HepG2 (cell line): ENCODE measurements around the gene PRM3. TPM values are rescaled to one million over a fixed set of nuclear protein-coding genes. Genes with fewer than 3 reads are reported as not detected.

Source experiments
- CCDC6 ChIP-seq: sonication (generic); formaldehyde crosslinking; IDR thresholded peaks from 2 replicates; pipeline ENCODE4 v1.8.1; 2022; ENCODE audit warnings: mild to moderate bottlenecking, missing genetic modification reagents, moderate library complexity
- GTF3A ChIP-seq: sonication (generic); formaldehyde crosslinking; conservative IDR thresholded peaks from 2 replicates; pipeline ENCODE4 v1.4.0; 2020; ENCODE audit warnings: mild to moderate bottlenecking, missing genetic modification reagents
- HOXA3 ChIP-seq: sonication (generic); formaldehyde crosslinking; IDR thresholded peaks from 2 replicates; pipeline ENCODE4 v1.5.0; 2020; ENCODE audit warnings: missing genetic modification reagents
- KAT7 ChIP-seq: IDR thresholded peaks from 2 replicates; pipeline ENCODE4 v1.6.1; 2018; ENCODE audit warnings: borderline replicate concordance, missing compliant biosample characterization
- MEIS2 ChIP-seq: sonication (generic); formaldehyde crosslinking; IDR thresholded peaks from 2 replicates; pipeline ENCODE4 v1.9.0; 2021; ENCODE audit warnings: mild to moderate bottlenecking, missing genetic modification reagents
- MTA3 ChIP-seq: sonication (generic); formaldehyde crosslinking; IDR thresholded peaks from 2 replicates; pipeline ENCODE4 v1.4.0; 2020; ENCODE audit warnings: missing genetic modification reagents
- NFKBIZ ChIP-seq: IDR thresholded peaks from 2 replicates; pipeline ENCODE4 v1.6.1; 2018; ENCODE audit warnings: missing genetic modification reagents, missing compliant biosample characterization
- NR2F2 ChIP-seq: IDR thresholded peaks from 2 replicates; pipeline ENCODE4 v1.6.1; 2012; ENCODE audit warnings: low read depth, inconsistent platforms, borderline replicate concordance
- PCBP2 ChIP-seq: fragments of 200-400 bp; formaldehyde crosslinking; optimal IDR thresholded peaks from 2 replicates; pipeline ENCODE3; 2018; ENCODE audit warnings: low read length, low read depth; ENCODE audit not compliant: poor library complexity, severe bottlenecking
- PLSCR1 ChIP-seq: sonication (generic); formaldehyde crosslinking; IDR thresholded peaks from 2 replicates; pipeline ENCODE4 v1.5.0; 2020; ENCODE audit warnings: missing genetic modification reagents, mild to moderate bottlenecking, borderline replicate concordance
- REXO4 ChIP-seq: sonication (generic); formaldehyde crosslinking; IDR thresholded peaks from 2 replicates; pipeline ENCODE4 v1.8.0; 2022; ENCODE audit warnings: missing genetic modification reagents, mild to moderate bottlenecking, borderline replicate concordance
- RXRB ChIP-seq: IDR thresholded peaks from 2 replicates; pipeline ENCODE4 v1.6.1; 2016; ENCODE audit warnings: borderline replicate concordance, missing genetic modification reagents, missing compliant biosample characterization
- SIN3A ChIP-seq: IDR thresholded peaks from 2 replicates; pipeline ENCODE4 v1.6.1; 2011; ENCODE audit warnings: low read depth, mild to moderate bottlenecking, control low read depth, low read length, borderline replicate concordance
- TCF12 ChIP-seq, 2 experiments: fragments of 450-650 bp in 1 of 2; sonication (generic) in 1 of 2; formaldehyde crosslinking in 1 of 2; IDR thresholded peaks; 2 replicates each; pipeline versions ENCODE4 v1.6.1 to v1.8.0; 2017 to 2022; ENCODE audit warnings: antibody characterized with exemption in 1 of 2, mild to moderate bottlenecking in 1 of 2, missing genetic modification reagents in 1 of 2, moderate library complexity in 1 of 2
- TMF1 ChIP-seq: sonication (generic); formaldehyde crosslinking; IDR thresholded peaks from 2 replicates; pipeline ENCODE4 v1.8.1; 2022; ENCODE audit warnings: low read depth, missing genetic modification reagents
- TP53 ChIP-seq: sonication (generic); formaldehyde crosslinking; conservative IDR thresholded peaks from 2 replicates; pipeline ENCODE4 v1.4.0; 2020; ENCODE audit warnings: missing genetic modification reagents
- ZBTB25 ChIP-seq: IDR thresholded peaks from 2 replicates; pipeline ENCODE4 v1.6.1; 2018; ENCODE audit warnings: missing genetic modification reagents
- ZBTB7B ChIP-seq: sonication (generic); formaldehyde crosslinking; IDR thresholded peaks from 2 replicates; pipeline ENCODE4 v1.4.0; 2020; ENCODE audit warnings: missing genetic modification reagents
- ZFX ChIP-seq: sonication (generic); formaldehyde crosslinking; IDR thresholded peaks from 2 replicates; pipeline ENCODE4 v1.4.0; 2020; ENCODE audit warnings: mild to moderate bottlenecking, low read depth, missing genetic modification reagents, moderate library complexity
- ZFY ChIP-seq: sonication (generic); formaldehyde crosslinking; IDR thresholded peaks from 2 replicates; pipeline ENCODE4 v1.4.0; 2020; ENCODE audit warnings: missing genetic modification reagents
- ZMYM4 ChIP-seq: sonication (generic); formaldehyde crosslinking; IDR thresholded peaks from 2 replicates; pipeline ENCODE4 v1.8.1; 2023; ENCODE audit warnings: mild to moderate bottlenecking, missing genetic modification reagents
- ZNF282 ChIP-seq: fragments of 450-650 bp; IDR thresholded peaks from 2 replicates; pipeline ENCODE4 v1.6.1; 2018; ENCODE audit not compliant: partially characterized antibody
- ZNF331 ChIP-seq: sonication (generic); formaldehyde crosslinking; IDR thresholded peaks from 2 replicates; pipeline ENCODE4 v1.4.0; 2020; ENCODE audit warnings: missing genetic modification reagents
- ZNF367 ChIP-seq: sonication (generic); formaldehyde crosslinking; IDR thresholded peaks from 2 replicates; pipeline ENCODE4 v1.4.0; 2020; ENCODE audit warnings: missing genetic modification reagents, borderline replicate concordance
- ZNF382 ChIP-seq: sonication (generic); formaldehyde crosslinking; IDR thresholded peaks from 2 replicates; pipeline ENCODE4 v1.5.0; 2020; ENCODE audit warnings: missing genetic modification reagents, mild to moderate bottlenecking, borderline replicate concordance
- ZNF44 ChIP-seq: sonication (generic); formaldehyde crosslinking; IDR thresholded peaks from 2 replicates; pipeline ENCODE4 v1.5.1; 2020; ENCODE audit warnings: mild to moderate bottlenecking, missing genetic modification reagents
- ZNF550 ChIP-seq: sonication (generic); formaldehyde crosslinking; IDR thresholded peaks from 2 replicates; pipeline ENCODE4 v1.4.0; 2020; ENCODE audit warnings: mild to moderate bottlenecking, missing genetic modification reagents, borderline replicate concordance
- ZNF564 ChIP-seq: sonication (generic); formaldehyde crosslinking; IDR thresholded peaks from 2 replicates; pipeline ENCODE4 v1.8.1; 2023; ENCODE audit warnings: mild to moderate bottlenecking, missing genetic modification reagents
- polyA plus RNA-seq, 8 experiments: library from polyadenylated mRNA; depleted of rRNA in 3 of 8; stranded (reverse) in 7 of 8; unstranded in 1 of 8; fragments of >200 nt; fragmentation: Illumina TruSeq in 4 of 8; extraction: Trizol in 4 of 8; gene quantifications; 2 replicates each; pipeline versions ENCODE4 v1.2.1 to v1.2.3, GENCODE V29; 2011 to 2016; ENCODE audit warnings: low read depth in 4 of 8, missing spikeins in 1 of 8, mixed read lengths in 1 of 8; ENCODE audit not compliant: insufficient read depth in 1 of 8
- total RNA-seq, 5 experiments: library from RNA; depleted of rRNA; stranded (reverse); fragments of >200 nt; fragmentation: Illumina TruSeq; extraction: Trizol; gene quantifications; 2 replicates each; pipeline ENCODE4 v1.2.3, GENCODE V29; 2016; ENCODE audit warnings: low read depth in 1 of 5
- TF ChIP-seq, protein P1 (sequence below): sonication (generic); formaldehyde crosslinking; IDR thresholded peaks from 2 replicates; pipeline ENCODE4 v1.4.0; 2020; ENCODE audit warnings: missing genetic modification reagents

The PRM3 gene
- total and polyA plus RNA-seq, 2 of the 13 experiments (the other 11 are each of a cell fraction or from before 2014, with no cell fraction given): not detected

GRCh38 chr16:11298143-11298900, 24.9 kb upstream of the PRM3 start (continued):
- TF ChIP-seq ZFY (CRISPR knock-in tag): no peak; the same call in 1 of the 2 replicates
- TF ChIP-seq NR2F2: no peak
- TF ChIP-seq ZNF282: no peak
- 0 out of 2 replicates have a peak, but pooled peaks have one; percentile 15 for TF ChIP-seq HOXA3 (CRISPR knock-in tag)
- TF ChIP-seq TP53 (CRISPR knock-in tag): no peak
- TF ChIP-seq CCDC6: no peak
- TF ChIP-seq, protein P1, sequence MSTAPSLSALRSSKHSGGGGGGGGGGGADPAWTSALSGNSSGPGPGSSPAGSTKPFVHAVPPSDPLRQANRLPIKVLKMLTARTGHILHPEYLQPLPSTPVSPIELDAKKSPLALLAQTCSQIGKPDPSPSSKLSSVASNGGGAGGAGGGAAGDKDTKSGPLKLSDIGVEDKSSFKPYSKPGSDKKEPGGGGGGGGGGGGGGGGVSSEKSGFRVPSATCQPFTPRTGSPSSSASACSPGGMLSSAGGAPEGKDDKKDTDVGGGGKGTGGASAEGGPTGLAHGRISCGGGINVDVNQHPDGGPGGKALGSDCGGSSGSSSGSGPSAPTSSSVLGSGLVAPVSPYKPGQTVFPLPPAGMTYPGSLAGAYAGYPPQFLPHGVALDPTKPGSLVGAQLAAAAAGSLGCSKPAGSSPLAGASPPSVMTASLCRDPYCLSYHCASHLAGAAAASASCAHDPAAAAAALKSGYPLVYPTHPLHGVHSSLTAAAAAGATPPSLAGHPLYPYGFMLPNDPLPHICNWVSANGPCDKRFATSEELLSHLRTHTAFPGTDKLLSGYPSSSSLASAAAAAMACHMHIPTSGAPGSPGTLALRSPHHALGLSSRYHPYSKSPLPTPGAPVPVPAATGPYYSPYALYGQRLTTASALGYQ: 0 out of 2 replicates have a peak, but pooled peaks have one; percentile 6
- TF ChIP-seq PCBP2: no peak
- TF ChIP-seq ZNF331: no peak
- no peak for TF ChIP-seq MEIS2 (CRISPR knock-in tag)
- TF ChIP-seq GTF3A (CRISPR knock-in tag): no peak
- TF ChIP-seq RXRB (CRISPR knock-in tag): no peak
- no peak for TF ChIP-seq ZBTB7B (CRISPR knock-in tag)
- no peak for TF ChIP-seq ZNF550 (CRISPR knock-in tag)
- TF ChIP-seq REXO4 (CRISPR knock-in tag): no peak
- TF ChIP-seq ZNF44 (CRISPR knock-in tag): no peak
- no peak for TF ChIP-seq ZMYM4 (CRISPR knock-in tag)
- no peak for TF ChIP-seq ZNF382 (CRISPR knock-in tag)
- no peak for TF ChIP-seq TMF1 (CRISPR knock-in tag)
- TF ChIP-seq ZBTB25 (CRISPR knock-in tag): no peak
- no peak for TF ChIP-seq MTA3 (CRISPR knock-in tag)
- no peak for TF ChIP-seq TCF12 (IDR thresholded peaks at IDR 0.05)
- no peak for TF ChIP-seq TCF12 (CRISPR knock-in tag; IDR thresholded peaks at IDR 0.05)
- no peak for TF ChIP-seq ZFX (CRISPR knock-in tag)
- TF ChIP-seq NFKBIZ (CRISPR knock-in tag): no peak
- TF ChIP-seq SIN3A: no peak
- peak; percentile 12; the same call in 1 of the 2 replicates for TF ChIP-seq KAT7
- TF ChIP-seq PLSCR1 (CRISPR knock-in tag): no peak
- no peak for TF ChIP-seq ZNF564 (CRISPR knock-in tag)
- TF ChIP-seq ZNF367 (CRISPR knock-in tag): no peak
